MCF 10A (cell line): ENCODE measurements around the gene SPDYE17. TPM values are rescaled to one million over a fixed set of nuclear protein-coding genes. Genes with fewer than 3 reads are reported as not detected.
"Not testable (repeated sequence)": the region's sequence is repeated elsewhere in the genome, so short reads cannot be mapped to it uniquely, and the experiment has no call there.

ENCODE experiments used
- BruUV-seq: library from RNA; stranded (reverse); fragments of 400-500 nt; replicated peaks from 2 replicates; lab custom pipeline; 2021; lab: Mats Ljungman, UMichigan
- CTCF ChIA-PET: fragments of 300-600 bp; sonication (Branson Sonifier 250); formaldehyde crosslinking; extraction: SDS; loops from one replicate; lab custom pipeline; 2021; ENCODE audit warnings: antibody characterized with exemption, inconsistent platforms; lab: Yijun Ruan, JAX
- POLR2A ChIA-PET: fragments of 300-600, 350-650 bp; sonication (Branson Sonifier 250); formaldehyde crosslinking; extraction: SDS; loops from one replicate; lab custom pipeline; 2020; ENCODE audit warnings: antibody characterized with exemption, inconsistent platforms; lab: Yijun Ruan, JAX
- DNase-seq: peaks from one replicate; pipeline ENCODE4 v3.0.0-alpha.2; 2018; ENCODE audit not compliant: unreplicated experiment
- H3K27ac Mint-ChIP-seq: one replicate; pipeline ENCODE4 v1.8.0; 2022; ENCODE audit warnings: mild to moderate bottlenecking, low read depth, mixed read lengths; ENCODE audit not compliant: unreplicated experiment
- H3K27me3 Mint-ChIP-seq: one replicate; pipeline ENCODE4 v1.8.0; 2022; ENCODE audit warnings: mixed read lengths; ENCODE audit not compliant: insufficient read depth, unreplicated experiment
- H3K36me3 Mint-ChIP-seq: one replicate; pipeline ENCODE4 v1.8.0; 2022; ENCODE audit warnings: mild to moderate bottlenecking, moderate library complexity, mixed read lengths; ENCODE audit not compliant: insufficient read depth, unreplicated experiment
- H3K4me1 Mint-ChIP-seq: one replicate; pipeline ENCODE4 v1.8.0; 2022; ENCODE audit warnings: mixed read lengths; ENCODE audit not compliant: insufficient read depth, unreplicated experiment
- H3K4me3 Mint-ChIP-seq: one replicate; pipeline ENCODE4 v1.8.0; 2022; ENCODE audit warnings: mild to moderate bottlenecking, moderate library complexity, mixed read lengths; ENCODE audit not compliant: unreplicated experiment
- H3K9me3 Mint-ChIP-seq: one replicate; pipeline ENCODE4 v1.8.0; 2022; ENCODE audit warnings: mixed read lengths; ENCODE audit not compliant: unreplicated experiment
- intact Hi-C: fragments of 100-400 bp; cut with micrococcal nuclease; formaldehyde crosslinking; loops from 2 replicates; pipeline ENCODE4 v1.14.1; 2022
- total RNA-seq: library from RNA; stranded (reverse); gene quantifications from 2 replicates; pipeline ENCODE4 v1.2.3, GENCODE V29; 2022

SPDYE17 gene
- total RNA-seq, 1 experiment from 2014 or later: not detected

- H3K9me3 Mint-ChIP-seq, intact Hi-C loops, H3K27me3 Mint-ChIP-seq, H3K4me1 Mint-ChIP-seq, H3K27ac Mint-ChIP-seq, CTCF ChIA-PET, H3K4me3 Mint-ChIP-seq, BruUV-seq, DNase-seq, POLR2A ChIA-PET: not testable (repeated sequence)
- H3K36me3 Mint-ChIP-seq: peaks cover 18% of the 10 kb centered on the region
Measured at GRCh38 chr7:77062557-77062956, 30.4 kb upstream of the SPDYE17 start, which contains the start of gene SPDYE18. Gene SPDYE18, minus strand, starts transcription at chr7:77062558. Its CDS starts 2,046 bp downstream, at chr7:77060512.

DNA sequence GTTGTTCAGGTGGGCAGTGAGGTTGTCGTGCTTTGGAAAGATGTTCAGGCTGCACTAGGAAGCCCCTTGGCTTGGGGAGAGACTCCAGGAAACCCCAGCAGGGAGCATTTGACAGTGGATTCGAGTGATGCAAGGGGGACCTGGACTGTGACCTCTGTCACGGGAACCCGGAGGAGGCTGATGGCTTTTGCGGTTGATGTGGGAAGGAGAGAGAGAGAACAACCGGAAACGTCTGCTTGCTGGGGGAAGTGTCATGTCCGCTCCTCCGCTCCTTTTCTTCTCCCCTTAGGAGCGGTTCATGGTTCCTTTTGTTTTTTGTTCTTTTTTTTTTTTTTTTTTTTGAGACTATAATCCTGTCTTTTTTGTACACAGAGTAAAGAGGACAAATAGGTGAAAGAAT is 5.8 kb downstream of the SPDYE17 start:
- BruUV-seq, H3K27ac Mint-ChIP-seq, H3K4me3 Mint-ChIP-seq, H3K36me3 Mint-ChIP-seq, H3K27me3 Mint-ChIP-seq, POLR2A ChIA-PET, H3K4me1 Mint-ChIP-seq, intact Hi-C loops, H3K9me3 Mint-ChIP-seq, DNase-seq, CTCF ChIA-PET: not testable (repeated sequence)

GRCh38 chr7:77010074-77010680 is 22.0 kb downstream of the SPDYE17 start:
- intact Hi-C loops, POLR2A ChIA-PET, H3K36me3 Mint-ChIP-seq, BruUV-seq, H3K9me3 Mint-ChIP-seq, H3K27me3 Mint-ChIP-seq, CTCF ChIA-PET, H3K4me1 Mint-ChIP-seq, H3K4me3 Mint-ChIP-seq: not testable (repeated sequence)
- H3K27ac Mint-ChIP-seq: peak overlapping the region; percentile 77
- peak; percentile 74 for DNase-seq

GRCh38 chr7:77008000-77008399 is 24.2 kb downstream of the SPDYE17 start:
- H3K9me3 Mint-ChIP-seq, BruUV-seq, H3K36me3 Mint-ChIP-seq, CTCF ChIA-PET, H3K4me1 Mint-ChIP-seq, H3K27me3 Mint-ChIP-seq, intact Hi-C loops, POLR2A ChIA-PET: not testable (repeated sequence)
- Mint-ChIP-seq H3K4me3 (peak overlapping the region; percentile 21), H3K27ac (peak overlapping the region; percentile 88)
- peak; percentile 97 for DNase-seq

- peaks cover 15% of the 10 kb centered on the region for H3K36me3 Mint-ChIP-seq
- DNase-seq: peak; percentile 49
- H3K4me3 Mint-ChIP-seq, POLR2A ChIA-PET, H3K9me3 Mint-ChIP-seq, CTCF ChIA-PET, H3K4me1 Mint-ChIP-seq, BruUV-seq, intact Hi-C loops, H3K27me3 Mint-ChIP-seq: not testable (repeated sequence)
- H3K27ac Mint-ChIP-seq: peak overlapping the region; percentile 54
Measured at GRCh38 chr7:77006127-77007110, 25.7 kb downstream of the SPDYE17 start.

DNA sequence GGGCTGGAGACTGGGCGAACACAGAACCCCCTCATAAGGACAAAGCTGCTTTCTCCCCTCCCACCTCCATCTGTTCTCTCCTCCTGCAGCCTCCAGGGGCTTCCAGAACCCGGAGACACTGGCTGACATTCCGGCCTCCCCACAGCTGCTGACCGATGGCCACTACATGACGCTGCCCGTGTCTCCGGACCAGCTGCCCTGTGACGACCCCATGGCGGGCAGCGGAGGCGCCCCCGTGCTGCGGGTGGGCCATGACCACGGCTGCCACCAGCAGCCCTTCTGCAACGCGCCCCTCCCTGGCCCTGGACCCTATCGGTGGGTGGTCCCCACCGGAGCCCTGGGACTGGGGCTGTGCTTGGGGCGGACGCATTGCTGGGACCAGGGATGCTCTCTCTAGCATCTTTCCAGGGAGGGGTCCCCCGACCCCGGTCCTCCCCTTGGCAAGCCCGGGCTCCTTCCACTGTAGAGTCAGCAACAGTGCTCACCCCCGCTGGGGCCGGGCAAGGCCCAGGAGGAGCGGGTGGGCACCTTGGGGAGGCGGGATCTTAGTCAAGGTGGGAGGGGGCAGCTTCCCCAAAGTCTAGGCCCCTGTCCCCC is 26.6 kb downstream of the SPDYE17 start:
- H3K36me3 Mint-ChIP-seq: peaks cover 24% of the 10 kb centered on the region
- H3K9me3 Mint-ChIP-seq, H3K27ac Mint-ChIP-seq, H3K4me3 Mint-ChIP-seq, H3K4me1 Mint-ChIP-seq, BruUV-seq, CTCF ChIA-PET, DNase-seq, intact Hi-C loops, H3K27me3 Mint-ChIP-seq: not testable (repeated sequence)
- POLR2A ChIA-PET: interaction anchor here (0.6 kb wide), 1 partner anchor 496 kb away, joined by 3 read pairs; no protein-coding TSS in a partner anchor

- H3K27ac Mint-ChIP-seq, POLR2A ChIA-PET, DNase-seq, BruUV-seq, H3K27me3 Mint-ChIP-seq, H3K9me3 Mint-ChIP-seq, intact Hi-C loops, H3K4me3 Mint-ChIP-seq, CTCF ChIA-PET, H3K4me1 Mint-ChIP-seq: not testable (repeated sequence)
- peaks cover 24% of the 10 kb centered on the region for H3K36me3 Mint-ChIP-seq
Measured at GRCh38 chr7:77004151-77004550, 28.0 kb downstream of the SPDYE17 start.

DNA sequence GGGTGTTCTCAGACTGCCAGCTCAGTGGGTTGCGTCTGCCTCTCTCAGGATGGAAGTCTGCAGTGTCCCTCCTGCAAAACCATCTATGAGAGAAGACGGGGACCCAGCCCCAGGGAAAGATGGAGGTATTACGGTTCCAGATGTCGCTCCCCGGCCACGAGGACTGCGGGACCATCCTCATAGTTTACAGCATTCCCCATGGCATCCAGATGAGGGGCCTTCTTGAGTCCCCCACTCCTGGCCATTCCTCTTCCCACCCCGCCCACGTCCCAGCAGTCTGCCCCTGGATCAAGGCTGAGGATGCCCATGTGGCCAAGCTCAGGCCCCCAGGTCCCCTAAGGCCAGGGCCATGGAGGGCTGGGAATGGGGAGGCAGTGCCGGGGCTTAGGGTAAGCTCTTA is 28.9 kb downstream of the SPDYE17 start:
- H3K27ac Mint-ChIP-seq, CTCF ChIA-PET, H3K4me1 Mint-ChIP-seq, BruUV-seq, H3K9me3 Mint-ChIP-seq, intact Hi-C loops, POLR2A ChIA-PET, H3K27me3 Mint-ChIP-seq, DNase-seq, H3K4me3 Mint-ChIP-seq: not testable (repeated sequence)
- H3K36me3 Mint-ChIP-seq: peaks cover 24% of the 10 kb centered on the region
